Adrenal gland (tissue), 12 donors: ENCODE measurements around the gene ACOT13. TPM values are rescaled to one million over a fixed set of nuclear protein-coding genes. Genes with fewer than 3 reads are reported as not detected.
"Not testable (repeated sequence)": the region's sequence is repeated elsewhere in the genome, so short reads cannot be mapped to it uniquely, and the experiment has no call there.

Source experiments
- DNase-seq, 7 donors: peaks; one replicate each; pipeline ENCODE4 v3.0.0-alpha.2; 2019 to 2020
- H3K27ac ChIP-seq, 5 donors: fragments of 200-600 bp; sonication (generic) in 4 of 5; 1 replicate in 3 of 5; 2 replicates in 2 of 5; pipeline versions ENCODE4 v1.5.1 to v1.8.0; 2016 to 2020; ENCODE audit warnings: mild to moderate bottlenecking in 1 of 5
- H3K27me3 ChIP-seq: fragments of 200-600 bp; 2 replicates; pipeline ENCODE4 v1.8.0; 2021
- H3K36me3 ChIP-seq, 2 donors: fragments of 200-600 bp; replicated peaks in 1 of 2; 1 replicate in 1 of 2; 2 replicates in 1 of 2; pipeline versions ENCODE4 v1.5.1 to v1.8.0; 2018 to 2022
- H3K4me1 ChIP-seq, 2 donors: fragments of 200-600 bp; replicated peaks in 1 of 2; 1 replicate in 1 of 2; 2 replicates in 1 of 2; pipeline versions ENCODE4 v1.5.1 to v1.8.0; 2018 to 2021
- H3K4me3 ChIP-seq, 4 donors: fragments of 200-600 bp; sonication (generic) in 3 of 4; one replicate each; pipeline ENCODE4 v1.5.1; 2016 to 2018
- H3K9me3 ChIP-seq, 3 donors: fragments of 200-600 bp; sonication (generic) in 1 of 3; replicated peaks in 1 of 3; 1 replicate in 2 of 3; 2 replicates in 1 of 3; pipeline versions ENCODE4 v1.5.1 to v1.8.0; 2016 to 2021
- CTCF ChIP-seq, 6 experiments: fragments of 450-650 bp in 4 of 6; fragments of 200-600 bp in 2 of 6; sonication (generic) in 1 of 6; IDR thresholded peaks; 1 replicate in 5 of 6; 2 replicates in 1 of 6; pipeline versions ENCODE4 v1.5.1 to v1.8.0; 2016 to 2021; ENCODE audit warnings: antibody characterized with exemption in 6 of 6, mild to moderate bottlenecking in 2 of 6, moderate library complexity in 1 of 6
- POLR2A ChIP-seq, 2 donors: fragments of 450-650 bp; IDR thresholded peaks; one replicate each; pipeline ENCODE4 v1.6.1; 2017; ENCODE audit warnings: antibody characterized with exemption in 2 of 2, mild to moderate bottlenecking in 2 of 2, moderate library complexity in 1 of 2
- WGBS, 4 donors: extraction: QIAGEN DNeasy Blood & Tissue Kit in 2 of 4; methylation state at CpG; one replicate each; pipeline versions ENCODE4 v1.1.5 to v1.1.7; 2013 to 2017; 5-methylcytosine and 5-hydroxymethylcytosine counted together
- intact Hi-C, 2 donors: fragments of 100-400 bp; cut with DNase I; formaldehyde crosslinking; loops; one replicate each; pipeline versions ENCODE4 v1.14.1 to v1.15.0; 2022 to 2023
- polyA plus RNA-seq, 3 donors: library from polyadenylated mRNA; stranded (reverse); fragments of 200-250 nt in 2 of 3; fragments of 350-450 nt in 1 of 3; fragmentation: Illumina TruSeq in 1 of 3; extraction: RNeasy Lipid Tissue Mini Kit (QIAGEN cat#74804) in 1 of 3; gene quantifications; one replicate each; pipeline ENCODE4 v1.2.3, GENCODE V29; 2013 to 2014
- total RNA-seq, 9 donors: library from RNA; depleted of rRNA in 4 of 9; stranded (reverse); fragments of >200 nt in 4 of 9; fragments of 120-200 nt in 1 of 9; fragmentation: NEBNext Ultra II Directional in 1 of 9; extraction: Animal tissue kit (Norgen Biotek cat#: 25700) in 1 of 9; gene quantifications; one replicate each; pipeline versions ENCODE4 v1.1.0 to v1.2.4, GENCODE V29; 2013 to 2023
- donor health status: healthy with polysubstance abuse.
- donor health status: Bipolar disorder and iron deficiency.
- donor health status: DM: yes; HTN: yes; CAD: no.
- donor health status: DM: no; HTN: no; CAD: no.
- donor health status: DM: no; HTN: no; CAD: no.
- donor health status: DM: yes; HTN: yes; CAD: no.

ACOT13 gene
- total and polyA plus RNA-seq, 12 donors, result 6.9 to 104 (median 21.7) TPM

GRCh38 chr6:24664046-24664987 is 2.6 kb upstream of the ACOT13 start:
- Histone ChIP-seq H3K4me1 (peaks cover 0 to 29% of the 10 kb centered on the region in 2 donors), H3K4me3 (no peak overlapping the region), H3K9me3 (no peaks in the 10 kb centered on the region), H3K27me3 (no peaks in the 10 kb centered on the region), H3K27ac (no peak overlapping the region), H3K36me3 (peaks cover 0 to 25% of the 10 kb centered on the region in 2 donors)
- WGBS, 4 donors, result 92 to 96% (median 94%) methylated on average over 7 of the region's 7 CpGs
- intact Hi-C loops, result no loop called here
- TF ChIP-seq POLR2A (IDR thresholded peaks at IDR 0.05), result no peak
- DNase-seq, result no peak

- TF ChIP-seq POLR2A (IDR thresholded peaks at IDR 0.05), result no peak
- no peak for TF ChIP-seq CTCF (IDR thresholded peaks at IDR 0.05)
- intact Hi-C loops, result no loop called here
- H3K36me3 ChIP-seq, result peaks cover 0 to 20% of the 10 kb centered on the region in 2 donors
- H3K9me3 ChIP-seq, result peaks cover 0 to 8% (median 0%) of the 10 kb centered on the region in 3 donors
- no peaks in the 10 kb centered on the region for H3K27me3 ChIP-seq
- 0 to 2% (median 1%) methylated on average over 16 to 26 of the region's 26 CpGs for WGBS, 4 donors
- peak overlapping the region in 4 of 5 donors; percentile 79 to 96 (median 86) for H3K27ac ChIP-seq
- peaks cover 0 to 29% of the 10 kb centered on the region in 2 donors for H3K4me1 ChIP-seq
- H3K4me3 ChIP-seq, result peak overlapping the region; percentile 76 to 90 (median 87)
- peak in 6 of 7 donors; percentile 36 to 73 (median 50) for DNase-seq
Observed at GRCh38 chr6:24666097-24666640, 708 bp upstream of the ACOT13 start.

- TF ChIP-seq CTCF (IDR thresholded peaks at IDR 0.05) (no peak), POLR2A (IDR thresholded peaks at IDR 0.05) (no peak)
Observed at GRCh38 chr6:24667378-24667803, 514 bp downstream of the ACOT13 start.

GRCh38 chr6:24668066-24668996 is 1.5 kb downstream of the ACOT13 start:
- H3K9me3 ChIP-seq, DNase-seq, intact Hi-C loops, H3K27me3 ChIP-seq, H3K36me3 ChIP-seq: not testable (repeated sequence)
- Histone ChIP-seq H3K4me1 (peaks cover 0 to 29% of the 10 kb centered on the region in 2 donors), H3K4me3 (peak overlapping the region in 1 of 4 donors; percentile 90), H3K27ac (peak overlapping the region in 2 of 5 donors; percentile 79 to 92)
- WGBS, 4 donors, result 91 to 97% (median 94%) methylated on average over 15 to 18 of the region's 18 CpGs

More at GRCh38 chr6:24667378-24667803, 514 bp downstream of the ACOT13 start:
- Histone ChIP-seq H3K9me3 (peaks cover 0 to 8% (median 0%) of the 10 kb centered on the region in 3 donors), H3K4me1 (peaks cover 0 to 29% of the 10 kb centered on the region in 2 donors), H3K4me3 (peak overlapping the region in 3 of 4 donors; percentile 58 to 90 (median 76)), H3K27ac (peak overlapping the region; percentile 79 to 96 (median 91)), H3K36me3 (peaks cover 0 to 18% of the 10 kb centered on the region in 2 donors), H3K27me3 (no peaks in the 10 kb centered on the region)
- DNase-seq, result peak in 2 of 7 donors; percentile 29 to 36
- WGBS, 4 donors, result 4 to 7% (median 5%) methylated on average over 9 of the region's 9 CpGs
- intact Hi-C loops, result no loop called here
